Fibroblast of villous mesenchyme (primary cell): ENCODE data around the gene SCLT1. TPM values are rescaled to one million over a fixed set of nuclear protein-coding genes. Genes with fewer than 3 reads are reported as not detected.
A peak's percentile ranks its signal among the peaks of the same experiment; 100 is the strongest.
"Not testable (repeated sequence)": the region's sequence is repeated elsewhere in the genome, so short reads cannot be mapped to it uniquely, and the experiment has no call there.

Experiments used
- DNase-seq: peaks from one replicate; pipeline ENCODE4 v3.0.0-alpha.2; 2010; ENCODE audit warnings: low read depth
- H3K4me3 ChIP-seq: 2 replicates; pipeline ENCODE4 v1.5.1; 2011; ENCODE audit warnings: low read depth, mild to moderate bottlenecking, low read length
- CTCF ChIP-seq: IDR thresholded peaks from 2 replicates; pipeline ENCODE4 v1.5.1; 2012; ENCODE audit warnings: low read depth, mild to moderate bottlenecking, low read length; ENCODE audit not compliant: insufficient read depth
- total RNA-seq: library from RNA; depleted of rRNA; stranded (reverse); fragments of >200 nt; gene quantifications from 2 replicates; pipeline ENCODE4 v1.2.3, GENCODE V29; 2012

Gene SCLT1
- 19.3 and 28.1 TPM in 2 replicates for total RNA-seq

DNA sequence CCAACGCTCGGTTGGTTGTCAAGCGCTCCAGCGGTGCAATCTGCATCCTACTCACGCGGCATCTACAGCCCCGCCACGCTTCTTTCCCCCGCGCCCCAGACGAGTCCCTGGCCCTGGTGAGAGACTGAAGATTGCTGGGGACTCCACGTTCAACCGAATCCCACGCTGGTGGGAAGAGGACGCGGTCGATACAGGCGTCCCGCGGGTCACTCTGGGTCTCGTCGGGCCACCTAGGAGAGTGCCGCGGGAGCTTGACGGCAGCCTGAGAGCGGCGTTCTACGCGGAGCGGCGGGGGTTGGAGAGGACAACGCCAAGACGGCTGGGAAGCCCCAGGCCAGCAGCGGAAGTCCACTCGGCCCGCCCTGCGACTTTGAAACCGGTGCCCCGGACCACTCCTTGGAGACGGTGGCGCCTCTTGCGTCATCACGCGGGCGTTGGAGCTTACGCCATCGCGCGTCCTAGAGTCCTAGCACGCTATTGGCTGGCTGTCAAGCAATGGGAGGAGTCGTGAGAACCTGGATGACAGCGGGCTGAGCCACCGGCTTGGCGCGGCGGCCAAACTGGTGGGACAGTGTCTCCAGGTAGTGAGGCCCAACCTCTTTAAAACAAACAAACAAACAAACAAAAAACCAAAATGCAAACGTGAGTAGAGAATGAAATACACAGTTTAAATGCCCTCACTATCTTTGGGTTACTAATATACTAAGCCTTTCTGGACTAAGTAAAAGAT lies at the start of gene SCLT1:
Gene SCLT1, minus strand, starts transcription at position 349 of the 730 bp plus-strand sequence. CDS start 436 bp downstream, outside the sequence.
- peak; percentile 99 for DNase-seq
- TF ChIP-seq CTCF: no peak
- H3K4me3 ChIP-seq: peak within 1 kb of the TSS; percentile 92

DNA sequence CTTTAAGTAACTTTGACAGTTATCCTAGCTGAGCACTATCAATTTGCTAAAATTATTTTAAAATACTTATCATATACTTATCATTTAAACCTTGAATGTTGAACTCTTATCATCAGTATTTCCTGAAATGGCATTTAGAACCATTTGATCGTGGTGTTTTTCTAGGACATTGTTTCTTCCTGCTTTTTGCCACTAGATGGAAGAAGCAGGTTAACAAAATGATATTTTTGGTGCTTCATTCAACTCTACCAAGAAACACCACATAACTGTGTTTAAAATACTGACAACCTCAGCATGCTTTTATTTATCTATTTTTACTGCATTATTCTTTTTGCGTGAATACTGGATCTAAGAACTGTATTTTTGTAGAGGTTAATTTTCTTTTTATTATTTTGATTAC lies 47.2 kb upstream of the SCLT1 start:
- no peak overlapping the region for H3K4me3 ChIP-seq
- TF ChIP-seq CTCF: no peak
- no peak for DNase-seq

DNA sequence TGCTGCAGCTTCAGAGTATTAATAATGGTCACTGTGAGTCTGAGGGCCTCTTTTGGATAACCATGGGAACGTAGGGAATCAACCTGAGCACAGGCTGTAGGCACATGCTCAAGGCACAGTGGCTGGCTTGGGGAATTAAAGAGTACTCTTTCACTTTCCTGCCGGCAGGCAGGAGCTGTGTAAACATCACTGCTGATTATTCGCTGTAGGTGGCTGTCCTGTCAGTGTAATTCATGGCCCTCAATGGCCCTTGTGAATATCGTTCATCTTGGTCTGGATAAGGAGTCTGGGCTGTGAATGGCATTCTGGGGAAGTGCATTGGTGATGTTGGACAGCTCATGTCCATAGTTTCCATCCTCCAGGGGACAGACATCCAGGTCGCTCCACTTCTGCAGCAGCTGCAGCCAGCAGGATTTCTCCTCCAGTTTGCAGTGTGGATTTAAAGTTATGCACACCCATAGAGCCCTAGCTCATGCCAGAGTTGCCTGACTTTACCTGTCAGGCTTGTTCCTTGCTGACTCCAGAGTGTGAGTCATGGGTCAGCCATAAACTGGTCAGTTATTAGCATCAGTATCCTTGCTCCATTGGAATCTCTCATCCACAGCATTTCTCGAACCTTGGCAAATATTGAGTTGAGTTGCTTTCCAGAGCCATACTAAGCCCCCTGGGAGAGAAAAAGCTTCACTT lies 45.6 kb upstream of the SCLT1 start:
- no peak overlapping the region for H3K4me3 ChIP-seq
- no peak for DNase-seq
- TF ChIP-seq CTCF: no peak

DNA sequence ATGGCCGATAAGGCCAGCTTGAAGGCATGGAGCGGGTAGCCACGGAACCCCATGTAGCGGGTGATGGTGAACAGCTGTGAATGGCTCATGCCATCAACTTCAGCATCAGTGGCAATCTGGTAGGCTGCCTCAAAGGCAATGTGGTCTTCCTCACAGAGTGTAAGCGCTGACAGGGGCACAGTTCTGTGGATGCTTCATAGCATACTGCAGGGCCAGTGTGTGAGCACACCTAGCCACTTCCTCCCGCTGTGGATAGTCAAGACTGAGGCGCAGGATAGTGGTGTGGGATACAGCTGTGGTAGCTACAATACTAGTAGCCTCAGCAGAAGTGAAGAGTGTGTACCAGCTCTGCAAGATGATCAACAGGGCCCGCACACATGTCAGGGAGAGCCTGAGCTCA lies 43.1 kb upstream of the SCLT1 start:
- DNase-seq: no peak
- TF ChIP-seq CTCF: no peak
- no peak overlapping the region for H3K4me3 ChIP-seq

DNA sequence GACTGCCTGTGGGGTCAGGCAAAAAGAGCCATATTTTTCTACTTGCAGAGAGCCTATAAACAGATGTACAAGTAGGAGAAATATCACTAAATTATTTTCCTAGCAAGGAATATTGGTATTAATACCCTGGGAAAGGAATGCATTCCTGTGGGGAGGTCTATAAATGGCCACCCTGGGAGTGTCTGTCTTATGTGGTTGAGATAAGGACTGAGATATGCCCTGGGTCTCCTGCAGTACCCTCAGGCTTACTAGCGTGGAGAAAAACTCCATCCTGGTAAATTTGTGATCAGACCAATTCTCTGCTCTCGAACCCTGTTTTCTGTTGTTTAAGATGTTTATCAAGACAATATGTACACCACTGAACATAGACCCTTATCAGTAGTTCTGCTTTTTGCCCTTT lies 38.0 kb upstream of the SCLT1 start:
- no peak for TF ChIP-seq CTCF
- H3K4me3 ChIP-seq: no peak overlapping the region
- no peak for DNase-seq

DNA sequence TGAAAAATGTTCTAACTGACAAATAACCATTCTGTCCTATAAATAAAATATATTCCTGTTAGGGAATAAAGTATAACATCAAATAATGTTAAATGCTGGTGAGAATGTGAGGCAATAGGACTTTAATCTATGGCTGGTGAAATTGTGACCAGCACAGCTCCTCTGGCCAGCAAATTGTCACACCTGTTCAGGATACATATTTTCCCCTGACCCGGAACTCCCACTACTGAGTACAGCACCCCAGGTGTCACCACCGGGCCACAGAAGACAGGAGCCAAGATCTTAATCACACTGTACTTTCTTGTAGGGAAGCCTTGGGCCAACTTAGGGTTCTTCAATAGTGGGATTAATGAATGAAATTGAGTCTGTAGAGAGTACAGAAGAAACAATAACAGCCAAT lies 35.8 kb upstream of the SCLT1 start:
- no peak for TF ChIP-seq CTCF
- H3K4me3 ChIP-seq: no peak overlapping the region
- no peak for DNase-seq

DNA sequence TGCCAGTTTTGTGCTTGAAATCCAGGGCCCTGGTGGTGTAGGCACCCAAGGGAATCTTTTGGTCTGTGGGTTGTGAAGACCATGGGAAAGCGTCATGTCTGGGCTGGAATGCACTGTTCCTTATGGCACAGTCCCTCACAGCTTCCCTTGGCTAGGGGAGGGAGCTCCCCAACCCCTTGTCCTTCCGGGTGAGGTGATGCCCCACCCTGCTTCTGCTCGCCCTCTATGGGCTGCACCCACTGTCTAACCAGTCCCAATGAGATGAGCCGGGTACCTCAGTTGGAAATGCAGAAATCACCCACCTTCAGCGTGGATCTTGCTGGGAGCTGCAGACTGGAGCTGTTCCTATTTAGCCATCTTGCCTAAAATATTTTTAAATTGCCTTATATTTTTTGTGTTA lies 33.3 kb upstream of the SCLT1 start:
- DNase-seq: not testable (repeated sequence)

More for the DNA sequence above, 33.3 kb upstream of the SCLT1 start:
- not testable (repeated sequence) for H3K4me3 ChIP-seq
